Measurements from ENCODE around the gene FAT1.

Gene FAT1

GRCh38 chr4:186754976-186755375 is 31.3 kb upstream of the FAT1 start:
- DNase-seq, result no peak

GRCh38 chr4:186752325-186752724 is 28.7 kb upstream of the FAT1 start:
- DNase-seq, result no peak

GRCh38 chr4:186749611-186750281 is 26.1 kb upstream of the FAT1 start:
- peak; percentile 26 for DNase-seq

- DNase-seq, result no peak
Observed at GRCh38 chr4:186746581-186746980, 22.9 kb upstream of the FAT1 start.

GRCh38 chr4:186743261-186743660 is 19.6 kb upstream of the FAT1 start:
- no peak for DNase-seq

GRCh38 chr4:186740822-186741221 is 17.2 kb upstream of the FAT1 start:
- no peak for DNase-seq

GRCh38 chr4:186739802-186740434 is 16.3 kb upstream of the FAT1 start:
- no peak for DNase-seq

- no peak for DNase-seq
Observed at GRCh38 chr4:186739317-186739716, 15.7 kb upstream of the FAT1 start.

- DNase-seq, result no peak
Observed at GRCh38 chr4:186738421-186738820, 14.8 kb upstream of the FAT1 start.

- DNase-seq, result no peak
Observed at GRCh38 chr4:186737427-186737826, 13.8 kb upstream of the FAT1 start.

GRCh38 chr4:186736466-186736865 is 12.8 kb upstream of the FAT1 start:
- no peak for DNase-seq

GRCh38 chr4:186734251-186734650 is 10.6 kb upstream of the FAT1 start:
- DNase-seq, result no peak

- no peak for DNase-seq
Observed at GRCh38 chr4:186733778-186734177, 10.1 kb upstream of the FAT1 start.

- no peak for DNase-seq
Observed at GRCh38 chr4:186730621-186731020, 7.0 kb upstream of the FAT1 start.

- no peak for DNase-seq
Observed at GRCh38 chr4:186729856-186730255, 6.2 kb upstream of the FAT1 start.

- no peak for DNase-seq
Observed at GRCh38 chr4:186728631-186729271, 5.1 kb upstream of the FAT1 start.

- no peak for DNase-seq
Observed at GRCh38 chr4:186727977-186728519, 4.4 kb upstream of the FAT1 start.

- no peak for DNase-seq
Observed at GRCh38 chr4:186727169-186727976, 3.7 kb upstream of the FAT1 start.

- no peak for DNase-seq
Observed at GRCh38 chr4:186726426-186727168, 2.9 kb upstream of the FAT1 start.

- no peak for DNase-seq
Observed at GRCh38 chr4:186725469-186726425, 2.1 kb upstream of the FAT1 start.

GRCh38 chr4:186724864-186725468 is 1.3 kb upstream of the FAT1 start:
- DNase-seq, result no peak

Data from MV-4-11 (cell line).